B cell (primary cell): ENCODE results near the gene KLHL6. TPM values are rescaled to one million over a fixed set of nuclear protein-coding genes. Genes with fewer than 3 reads are reported as not detected.

Source experiments
- ATAC-seq: fragments of 200-7000 bp; cut with Tn5 transposase; one replicate; pipeline ENCODE4 v1.10.0; 2021; ENCODE audit warnings: low read depth, mild to moderate bottlenecking, moderate number of reproducible peaks, moderate library complexity
- CTCF ChIA-PET: fragments of 350-600 bp; sonication (Branson Sonifier 250); formaldehyde crosslinking; loops from one replicate; lab custom pipeline; 2021; ENCODE audit warnings: antibody characterized with exemption, inconsistent platforms; lab: Charles Lee
- POLR2A ChIA-PET: fragments of 350-600 bp; sonication (Branson Sonifier 250); formaldehyde crosslinking; loops from one replicate; lab custom pipeline; 2021; ENCODE audit warnings: antibody characterized with exemption; lab: Charles Lee
- DNase-seq: peaks from one replicate; pipeline ENCODE4 v3.0.0; 2013
- H2AFZ ChIP-seq: 2 replicates; pipeline ENCODE4 v1.6.1; 2012; ENCODE audit warnings: mild to moderate bottlenecking, low read depth, low read length; ENCODE audit not compliant: insufficient read depth, poor library complexity, severe bottlenecking
- H3K27ac ChIP-seq, 2 donors: 1 replicate in 1 of 2; 2 replicates in 1 of 2; pipeline ENCODE4 v1.5.1; 2012 to 2013; ENCODE audit warnings: low read length in 2 of 2, mild to moderate bottlenecking in 2 of 2, moderate library complexity in 1 of 2
- H3K27me3 ChIP-seq, 4 experiments: fragments of 200-600 bp in 1 of 4; sonication (generic) in 1 of 4; replicated peaks in 1 of 4; 1 replicate in 2 of 4; 2 replicates in 2 of 4; pipeline versions ENCODE4 v1.6.1 to v1.7.0; 2013 to 2016; ENCODE audit warnings: low read length in 3 of 4, mild to moderate bottlenecking in 2 of 4, mixed read lengths in 1 of 4, moderate library complexity in 1 of 4; ENCODE audit not compliant: insufficient read depth in 4 of 4, control insufficient read depth in 3 of 4; ENCODE audit errors: control extremely low read depth in 1 of 4
- H3K36me3 ChIP-seq, 2 experiments: replicated peaks in 1 of 2; 1 replicate in 1 of 2; 2 replicates in 1 of 2; pipeline versions ENCODE4 v1.6.1 to v1.7.1; 2013; ENCODE audit warnings: low read length in 1 of 2; ENCODE audit not compliant: insufficient read depth in 2 of 2, control insufficient read depth in 1 of 2; ENCODE audit errors: control extremely low read depth in 1 of 2, extremely low read depth in 1 of 2
- H3K4me1 ChIP-seq, 2 donors: fragments of 200-600 bp in 1 of 2; sonication (generic) in 1 of 2; 1 replicate in 1 of 2; 2 replicates in 1 of 2; pipeline versions ENCODE4 v1.5.1 to v1.6.1; 2013 to 2017; ENCODE audit warnings: low read length in 2 of 2; ENCODE audit not compliant: control insufficient read depth in 2 of 2, insufficient read depth in 2 of 2
- H3K4me2 ChIP-seq: replicated peaks from 2 replicates; pipeline ENCODE3; 2012; ENCODE audit warnings: mild to moderate bottlenecking, low read depth, low read length; ENCODE audit not compliant: poor library complexity, severe bottlenecking
- H3K4me3 ChIP-seq, 5 experiments: fragments of 200-600 bp in 1 of 5; sonication (generic) in 1 of 5; 1 replicate in 3 of 5; 2 replicates in 2 of 5; pipeline versions ENCODE4 v1.5.1 to v1.7.0; 2011 to 2016; ENCODE audit warnings: low read length in 4 of 5, mild to moderate bottlenecking in 4 of 5, low read depth in 2 of 5, control low read depth in 1 of 5, moderate library complexity in 1 of 5; ENCODE audit not compliant: insufficient read depth in 1 of 5; ENCODE audit errors: control extremely low read depth in 1 of 5, extremely low read depth in 1 of 5
- H3K79me2 ChIP-seq: fragments of 200-600 bp; sonication (generic); one replicate; pipeline ENCODE4 v1.6.0; 2016; ENCODE audit warnings: low read length; ENCODE audit not compliant: control insufficient read depth, insufficient read depth
- H3K9ac ChIP-seq: fragments of 200-600 bp; sonication (generic); 2 replicates; pipeline ENCODE4 v1.6.1; 2017; ENCODE audit warnings: mild to moderate bottlenecking, low read length, moderate library complexity
- H3K9me3 ChIP-seq, 3 donors: one replicate each; pipeline versions ENCODE4 v1.6.1 to v1.7.1; 2013; ENCODE audit warnings: low read length in 2 of 3; ENCODE audit not compliant: control insufficient read depth in 2 of 3, insufficient read depth in 1 of 3; ENCODE audit errors: control extremely low read depth in 1 of 3
- H4K20me1 ChIP-seq: 2 replicates; pipeline ENCODE4 v1.6.0; 2012; ENCODE audit warnings: mild to moderate bottlenecking, low read length; ENCODE audit not compliant: insufficient read depth, control insufficient read depth, poor library complexity, severe bottlenecking
- H3K27ac Mint-ChIP-seq: one replicate; pipeline ENCODE4 v1.8.0; 2021; ENCODE audit warnings: mixed read lengths
- H3K27me3 Mint-ChIP-seq: one replicate; pipeline ENCODE4 v1.8.0; 2021; ENCODE audit warnings: mixed read lengths
- H3K4me1 Mint-ChIP-seq: one replicate; pipeline ENCODE4 v1.8.0; 2021; ENCODE audit warnings: mixed read lengths
- H3K4me3 Mint-ChIP-seq: one replicate; pipeline ENCODE4 v1.8.0; 2021; ENCODE audit warnings: mixed read lengths
- H3K9me3 Mint-ChIP-seq: one replicate; pipeline ENCODE4 v1.8.0; 2022; ENCODE audit warnings: mixed read lengths; ENCODE audit not compliant: insufficient read depth
- CTCF ChIP-seq: fragments of 200-600 bp; IDR thresholded peaks from one replicate; pipeline ENCODE4 v1.8.0; 2022; ENCODE audit warnings: antibody characterized with exemption, mild to moderate bottlenecking
- EZH2 ChIP-seq: IDR thresholded peaks from 2 replicates; pipeline ENCODE4 v1.6.1; 2012; ENCODE audit warnings: borderline replicate concordance, low read depth, mild to moderate bottlenecking, moderate library complexity, low read length; ENCODE audit not compliant: insufficient read depth, poor library complexity, severe bottlenecking
- WGBS: methylation state at CpG from one replicate; pipeline ENCODE4 v1.1.5; 2013; ENCODE audit warnings: missing lambda C conversion rate; ENCODE audit not compliant: insufficient coverage; 5-methylcytosine and 5-hydroxymethylcytosine counted together
- intact Hi-C: fragments of 100-400 bp; cut with micrococcal nuclease; formaldehyde crosslinking; loops from one replicate; pipeline ENCODE4 v1.10.0; 2022
- polyA plus RNA-seq: library from polyadenylated mRNA; depleted of rRNA; stranded (reverse); fragments of >200 nt; gene quantifications from 2 replicates; pipeline ENCODE4 v1.2.3, GENCODE V29; 2012
- total RNA-seq, 2 donors: library from RNA; stranded (reverse); fragments of 120-200 nt in 1 of 2; gene quantifications; 1 replicate in 1 of 2; 2 replicates in 1 of 2; pipeline versions ENCODE4 v1.2.3 to v1.2.4, GENCODE V29; 2013 to 2022

KLHL6 gene
- total and polyA plus RNA-seq, 2 donors (not counting 1 experiment from before 2014, with no cell fraction given), result 29.6 to 69.7 TPM

GRCh38 chr3:183594636-183595035 lies 39.1 kb upstream of the KLHL6 start:
- Histone ChIP-seq H3K4me1 (peaks cover 21 to 26% of the 10 kb centered on the region in 2 donors), H3K36me3 (no peaks in the 10 kb centered on the region), H3K4me2 (no peak overlapping the region), H3K27ac (no peak overlapping the region), H3K79me2 (no peaks in the 10 kb centered on the region), H3K9me3 (peaks cover 0 to 16% (median 7%) of the 10 kb centered on the region in 3 donors), H3K4me3 (no peak overlapping the region), H3K27me3 (peaks cover 0 to 28% (median 4%) of the 10 kb centered on the region in 4 experiments), H2AFZ (no peak overlapping the region), H4K20me1 (peaks cover 6% of the 10 kb centered on the region), H3K9ac (no peak overlapping the region)
- H3K27me3 Mint-ChIP-seq, result peaks cover 15% of the 10 kb centered on the region
- WGBS, result 100% methylated on average over 2 of the region's 2 CpGs
- ATAC-seq (no peak), DNase-seq (no peak)
- no peak overlapping the region for H3K27ac Mint-ChIP-seq
- peaks cover 28% of the 10 kb centered on the region for H3K4me1 Mint-ChIP-seq
- H3K4me3 Mint-ChIP-seq, result no peak overlapping the region
- CTCF ChIA-PET, result interaction anchor here (1.3 kb wide), 1 partner anchor 124 kb away, joined by 3 read pairs; no protein-coding TSS in a partner anchor
- peaks cover 8% of the 10 kb centered on the region for H3K9me3 Mint-ChIP-seq
- TF ChIP-seq EZH2, result no peak
- TF ChIP-seq CTCF, result no peak
- intact Hi-C loops, result loop anchor here (5.0 kb wide), 1 partner anchor 37 kb away; the partner anchor contains the start of gene KLHL6
- POLR2A ChIA-PET, result interaction anchor here (0.7 kb wide), 1 partner anchor 83 kb away, joined by 3 read pairs; no protein-coding TSS in a partner anchor

GRCh38 chr3:183592821-183593220 lies 37.3 kb upstream of the KLHL6 start:
- CTCF ChIA-PET, result interaction anchor here (0.6 to 2.4 kb wide), 9 partner anchors 8 to 174 kb away, joined by 3 to 14 read pairs (median 5); partner anchors contain the start of gene KLHL24
- Histone ChIP-seq H3K27ac (no peak overlapping the region), H2AFZ (no peak overlapping the region), H4K20me1 (peaks cover 6% of the 10 kb centered on the region), H3K79me2 (no peaks in the 10 kb centered on the region), H3K36me3 (no peaks in the 10 kb centered on the region), H3K4me1 (peaks cover 24 to 41% of the 10 kb centered on the region in 2 donors), H3K9me3 (peaks cover 0 to 8% (median 3%) of the 10 kb centered on the region in 3 donors), H3K4me2 (no peak overlapping the region), H3K4me3 (no peak overlapping the region), H3K27me3 (peaks cover 0 to 28% (median 5%) of the 10 kb centered on the region in 4 experiments), H3K9ac (no peak overlapping the region)
- Mint-ChIP-seq H3K9me3 (peaks cover 2% of the 10 kb centered on the region), H3K27ac (no peak overlapping the region), H3K27me3 (peaks cover 15% of the 10 kb centered on the region), H3K4me3 (no peak overlapping the region), H3K4me1 (peaks cover 40% of the 10 kb centered on the region)
- no peak for DNase-seq
- ATAC-seq, result no peak
- no peak for TF ChIP-seq CTCF
- 98% methylated on average over 7 of the region's 7 CpGs for WGBS
- intact Hi-C loops, result loop anchor here (1.0 to 5.0 kb wide), 3 partner anchors 36 to 76 kb away; partner anchors contain the start of gene KLHL6
- POLR2A ChIA-PET, result no interaction called here
